C1 segment of cervical spinal cord (tissue), 14 donors: ENCODE results near the gene OSBPL9.
"Not testable (repeated sequence)": the region's sequence is repeated elsewhere in the genome, so short reads cannot be mapped to it uniquely, and the experiment has no call there.

Experiments used
- DNase-seq, 14 donors: peaks; one replicate each; lab custom pipeline; 2025; lab: John Stamatoyannopoulos, UW

Gene OSBPL9

GRCh38 chr1:51663721-51664120 lies 46.8 kb downstream of the OSBPL9 start:
- DNase-seq = no peak

GRCh38 chr1:51664421-51665240 lies 47.7 kb downstream of the OSBPL9 start:
- no peak for DNase-seq

- DNase-seq = no peak
Observed at GRCh38 chr1:51666478-51666877, 49.6 kb downstream of the OSBPL9 start.

GRCh38 chr1:51667561-51667960 lies 50.7 kb downstream of the OSBPL9 start:
- DNase-seq = no peak

- DNase-seq = peak in 1 of 14 donors; percentile 24
Observed at GRCh38 chr1:51669272-51669671, 52.4 kb downstream of the OSBPL9 start.

GRCh38 chr1:51669816-51670215 lies 52.9 kb downstream of the OSBPL9 start:
- peak in 1 of 14 donors; percentile 24 for DNase-seq

- DNase-seq = no peak
Observed at GRCh38 chr1:51671527-51672325, 54.8 kb downstream of the OSBPL9 start.

- DNase-seq = no peak
Observed at GRCh38 chr1:51673279-51673678, 56.4 kb downstream of the OSBPL9 start.

GRCh38 chr1:51675177-51675780 lies 58.4 kb downstream of the OSBPL9 start:
- DNase-seq = no peak

- DNase-seq = no peak
Observed at GRCh38 chr1:51679435-51679834, 62.5 kb downstream of the OSBPL9 start.

- no peak for DNase-seq
Observed at GRCh38 chr1:51684776-51685175, 67.9 kb downstream of the OSBPL9 start.

GRCh38 chr1:51686450-51686849 lies 69.6 kb downstream of the OSBPL9 start:
- DNase-seq = no peak

GRCh38 chr1:51689075-51689440 lies 72.2 kb downstream of the OSBPL9 start:
- no peak for DNase-seq

- DNase-seq = no peak
Observed at GRCh38 chr1:51689643-51690042, 72.8 kb downstream of the OSBPL9 start.

- no peak for DNase-seq
Observed at GRCh38 chr1:51690285-51690961, 73.5 kb downstream of the OSBPL9 start.

GRCh38 chr1:51691920-51692319 lies 75.0 kb downstream of the OSBPL9 start:
- no peak for DNase-seq

GRCh38 chr1:51693419-51694155 lies 76.7 kb downstream of the OSBPL9 start:
- no peak for DNase-seq

GRCh38 chr1:51697166-51697565 lies 80.3 kb downstream of the OSBPL9 start:
- DNase-seq = no peak

GRCh38 chr1:51699391-51699790 lies 82.5 kb downstream of the OSBPL9 start:
- no peak for DNase-seq

- DNase-seq = not testable (repeated sequence)
Observed at GRCh38 chr1:51701782-51702181, 84.9 kb downstream of the OSBPL9 start.

- DNase-seq = not testable (repeated sequence)
Observed at GRCh38 chr1:51702220-51702619, 85.3 kb downstream of the OSBPL9 start.
